DOHH2 (cell line): ENCODE measurements around the gene MATK.

ENCODE experiments used
- CTCF ChIP-seq: fragments of 200-600 bp; sonication (generic); IDR thresholded peaks from one replicate; pipeline ENCODE4 v1.5.1; 2014; ENCODE audit warnings: antibody characterized with exemption, mild to moderate bottlenecking, low read depth, low read length; ENCODE audit not compliant: poor library complexity, severe bottlenecking
- EZH2phosphoT487 ChIP-seq: fragments of 200-600 bp; sonication (generic); IDR thresholded peaks from 2 replicates; pipeline ENCODE4 v1.6.1; 2017; ENCODE audit warnings: borderline replicate concordance, mild to moderate bottlenecking, antibody characterized with exemption, low read length, moderate library complexity, mixed read lengths

- TF ChIP-seq CTCF (no peak), EZH2phosphoT487 (no peak)
These were observed 30.5 kb upstream of the MATK start for GRCh38 chr19:3816566-3817218.
